GM19324 (cell line): ENCODE data around the gene PHACTR3.

Experiments
- ATAC-seq: cut with Tn5 transposase; IDR thresholded peaks from one replicate; pipeline ENCODE4 v1.9.1; 2021; ENCODE audit warnings: mild to moderate bottlenecking, moderate library complexity; ENCODE audit not compliant: unreplicated experiment, low FRiP score

Gene PHACTR3

DNA sequence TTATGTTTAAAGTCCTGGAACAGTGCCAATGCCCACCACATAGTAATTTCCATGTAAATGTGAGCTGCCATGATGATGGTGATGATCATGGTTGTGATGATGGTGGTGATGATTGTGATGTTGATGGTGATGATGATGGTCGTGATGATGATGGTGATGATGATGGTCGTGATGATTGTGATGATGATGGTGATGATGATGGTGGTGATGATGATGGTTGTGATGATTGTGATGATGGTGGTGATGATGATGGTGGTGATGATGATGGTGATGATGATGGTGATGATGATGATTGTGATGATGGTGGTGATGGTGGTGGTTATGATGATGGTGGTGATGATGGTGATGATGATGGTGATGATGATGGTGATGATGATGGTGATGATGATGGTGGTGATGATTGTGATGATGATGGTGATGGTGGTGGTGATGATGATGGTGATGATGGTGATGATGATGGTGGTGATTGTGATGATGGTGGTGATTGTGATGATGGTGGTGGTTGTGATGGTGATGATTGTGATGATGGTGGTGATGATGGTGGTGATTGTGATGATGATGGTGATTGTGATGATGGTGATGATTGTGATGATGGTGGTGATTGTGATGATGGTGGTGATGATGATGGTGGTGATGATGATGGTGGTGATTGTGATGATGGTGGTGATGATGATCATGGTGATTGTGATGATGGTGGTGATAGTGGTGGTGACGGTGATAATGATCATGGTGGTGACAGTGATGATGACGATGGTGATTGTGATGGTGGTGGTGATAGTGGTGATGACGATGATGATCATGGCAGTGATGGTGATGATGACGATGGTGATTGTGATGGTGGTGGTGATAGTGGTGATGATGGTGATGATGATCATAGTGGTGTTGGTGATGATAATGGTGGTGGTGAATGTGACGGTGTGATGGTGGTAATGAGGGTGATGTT is 82.3 kb downstream of the PHACTR3 start:
- ATAC-seq: no peak

DNA sequence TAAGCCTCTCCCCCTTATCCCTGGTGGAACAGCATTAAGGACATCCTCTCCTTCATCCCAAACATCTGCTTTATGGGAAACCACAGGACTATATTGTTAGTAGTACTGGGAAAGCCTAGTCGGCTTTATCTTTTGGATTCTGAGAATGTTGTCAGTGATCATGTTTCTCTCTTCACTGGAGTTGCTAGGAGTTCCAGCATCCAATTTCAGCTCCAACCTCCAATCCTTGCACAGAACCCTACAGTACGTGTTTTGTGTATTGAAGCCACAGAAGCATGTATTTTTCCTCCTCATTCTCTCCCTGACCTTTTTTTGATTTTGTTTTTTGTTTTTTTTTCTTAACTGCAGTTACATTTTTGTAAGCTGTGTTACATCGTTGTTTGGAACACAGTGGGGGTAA is 84.0 kb downstream of the PHACTR3 start:
- ATAC-seq: no peak

DNA sequence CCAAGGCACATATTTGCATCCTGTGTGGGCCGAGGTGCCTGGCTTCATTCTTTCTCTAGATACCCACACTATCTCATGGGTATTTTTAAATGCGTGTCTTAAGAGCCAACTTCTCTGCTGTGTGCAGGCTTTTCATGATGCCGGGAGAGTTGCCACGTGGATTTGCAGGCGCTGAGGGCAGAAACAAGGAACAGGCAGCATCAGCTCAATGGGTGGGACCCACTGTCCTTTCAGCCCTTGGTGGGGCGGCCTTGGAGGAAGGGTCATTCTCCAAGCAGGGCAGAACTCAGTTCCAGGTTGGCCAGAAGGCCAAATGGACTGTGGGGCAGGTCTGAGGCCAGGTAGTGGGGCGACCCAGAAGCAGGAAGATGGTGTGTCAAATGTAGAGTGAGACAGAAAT is 84.7 kb downstream of the PHACTR3 start:
- ATAC-seq: no peak

DNA sequence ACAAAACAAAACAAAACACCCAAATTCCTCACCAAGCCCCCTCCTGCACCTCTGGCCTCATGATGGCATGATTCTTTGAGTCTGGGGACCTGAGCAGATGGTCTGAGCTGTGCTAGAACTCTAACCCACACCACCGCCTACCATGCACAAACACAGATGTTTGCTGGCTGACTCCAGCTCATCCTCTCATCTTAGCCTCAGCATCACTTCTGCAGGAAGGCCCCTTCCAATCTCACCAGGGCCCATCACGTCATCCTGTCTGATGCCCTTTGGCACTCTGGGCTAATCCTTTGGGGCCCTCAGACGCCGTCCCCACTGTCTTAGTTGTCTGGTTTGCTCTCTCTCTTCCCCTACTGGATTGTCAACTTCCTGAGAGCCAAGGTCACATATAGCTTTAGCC is 85.8 kb downstream of the PHACTR3 start:
- ATAC-seq: no peak

DNA sequence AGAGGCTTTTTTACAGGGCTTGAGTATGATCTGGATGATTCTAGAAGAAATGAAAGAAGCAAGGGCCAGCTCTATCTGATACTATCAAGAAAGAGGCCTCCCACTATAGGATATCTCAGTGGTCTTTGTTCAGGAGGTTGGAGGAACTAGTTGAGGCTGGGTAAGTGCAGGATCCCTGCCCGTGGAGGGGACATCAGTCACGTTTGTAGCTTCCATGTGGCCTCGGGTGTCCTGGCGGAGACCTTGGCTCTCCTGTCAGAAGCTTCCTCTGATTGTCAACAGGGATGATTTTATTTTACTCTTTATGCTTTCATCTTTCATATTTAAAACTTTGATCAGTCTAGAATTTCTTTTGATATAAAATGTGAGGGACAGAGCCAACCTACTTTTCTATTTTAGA is 86.6 kb downstream of the PHACTR3 start:
- ATAC-seq: no peak

DNA sequence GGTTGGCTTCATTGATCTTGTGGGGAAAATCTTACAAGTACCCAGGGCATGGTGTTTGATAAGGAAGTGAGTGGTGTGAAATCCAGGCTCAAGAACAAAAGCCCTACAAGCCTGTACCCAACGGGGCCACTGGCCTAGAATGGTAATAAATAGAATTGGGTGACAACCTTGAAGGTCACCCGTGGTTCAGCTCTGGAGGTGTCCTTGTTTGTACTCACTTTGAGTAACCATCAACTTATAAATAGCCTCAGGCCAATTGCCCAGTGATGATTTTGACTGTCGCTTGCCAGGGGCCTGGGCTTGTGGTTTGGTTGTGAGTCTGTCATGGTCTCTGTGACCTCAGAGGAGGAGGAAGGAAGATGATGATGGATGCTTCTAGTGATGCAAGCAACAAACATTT is 87.8 kb downstream of the PHACTR3 start:
- no peak for ATAC-seq

DNA sequence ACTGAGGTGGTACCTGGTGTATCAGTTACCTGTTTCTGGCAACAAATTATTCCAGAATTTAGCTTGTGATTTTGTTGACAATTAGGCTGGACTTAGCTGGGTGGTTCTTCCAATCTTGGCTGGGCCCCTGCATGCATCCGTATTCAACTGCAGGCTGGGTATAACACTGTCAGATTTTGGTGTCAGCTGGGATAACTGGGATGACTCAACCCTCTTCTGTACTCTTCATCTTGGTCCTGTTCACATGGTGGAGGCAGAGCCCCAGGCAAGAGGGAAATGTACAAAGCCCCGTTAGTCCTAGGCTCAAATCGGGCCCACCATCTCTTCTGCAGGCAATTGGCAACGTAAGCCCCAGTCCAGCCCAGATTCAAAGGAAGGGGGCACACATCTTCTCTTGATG is 89.2 kb downstream of the PHACTR3 start:
- no peak for ATAC-seq

DNA sequence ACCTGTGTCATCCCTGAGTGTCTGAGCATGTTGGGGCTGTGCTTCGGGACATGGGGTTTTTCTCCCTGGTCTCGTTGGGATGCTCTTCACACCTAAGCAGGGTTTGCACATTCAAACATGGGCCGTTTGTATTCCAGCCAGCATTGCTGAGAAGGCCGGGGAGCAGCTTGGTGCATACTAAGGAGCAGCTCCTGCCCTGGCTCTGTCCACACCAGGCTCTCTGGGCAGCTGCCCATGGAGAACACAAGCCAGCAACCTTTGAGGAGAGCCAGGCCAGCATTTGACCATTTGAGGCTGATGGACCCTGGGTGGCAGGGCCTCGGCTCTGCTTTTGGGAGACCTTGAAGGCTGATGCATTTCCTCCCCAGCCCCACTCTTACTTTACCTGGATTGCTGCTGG is 92.1 kb downstream of the PHACTR3 start:
- no peak for ATAC-seq

DNA sequence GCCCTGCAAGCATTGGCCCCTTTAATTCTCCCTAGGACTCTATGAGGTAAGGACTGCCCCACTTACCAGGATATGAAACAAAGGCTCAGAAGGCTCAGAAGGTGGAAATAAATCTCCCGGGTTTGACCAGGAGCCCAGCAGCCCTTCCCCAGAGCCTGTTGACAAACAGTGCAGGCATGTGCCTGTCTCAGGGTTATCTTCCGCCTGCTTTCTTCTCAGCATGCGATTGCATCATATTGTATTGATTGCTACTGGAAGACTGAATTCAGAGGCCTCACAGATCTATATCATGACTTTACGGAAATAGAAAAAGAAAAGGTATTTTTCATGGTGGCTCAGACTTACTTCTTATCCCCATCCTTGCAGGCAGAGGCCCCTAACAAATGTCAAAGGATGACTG is 92.7 kb downstream of the PHACTR3 start:
- ATAC-seq: no peak

DNA sequence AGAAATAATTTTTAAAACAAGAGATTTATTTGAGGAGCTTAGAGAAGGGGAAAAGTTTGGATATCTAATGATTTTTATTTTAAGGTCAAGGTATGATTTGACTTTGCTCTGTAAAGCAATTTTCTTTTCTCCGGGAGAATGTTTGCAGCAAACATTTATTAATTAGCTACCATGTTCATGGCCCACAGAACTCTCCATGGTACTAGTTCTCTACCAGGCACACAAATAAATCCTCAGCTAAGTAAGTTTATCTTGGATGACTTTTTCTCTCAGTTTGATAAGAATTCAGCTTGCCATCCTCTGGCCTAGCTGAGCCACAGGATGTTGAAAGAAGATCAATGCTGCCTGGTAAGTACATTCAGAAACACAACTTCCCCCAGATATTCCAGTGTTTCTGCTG is 94.3 kb downstream of the PHACTR3 start:
- no peak for ATAC-seq

DNA sequence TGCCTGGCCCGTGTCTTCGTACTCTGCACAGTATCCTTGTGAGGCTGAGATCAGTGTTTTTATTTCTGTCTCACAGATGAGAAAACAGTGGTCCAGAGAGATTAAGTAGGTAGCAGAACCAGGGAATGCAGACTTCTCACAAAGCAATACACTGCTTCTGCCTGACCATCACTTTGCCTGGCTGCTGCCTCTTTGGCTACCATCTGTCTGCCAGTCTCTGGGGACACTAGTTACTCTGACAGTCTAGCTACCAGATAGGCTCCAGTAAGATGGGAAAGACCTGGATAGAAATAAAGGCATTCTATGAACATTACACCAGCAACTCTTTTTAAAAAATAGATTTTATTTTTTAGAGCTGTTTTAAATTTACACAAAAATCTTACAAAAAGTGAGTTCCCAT is 96.9 kb downstream of the PHACTR3 start:
- no peak for ATAC-seq

DNA sequence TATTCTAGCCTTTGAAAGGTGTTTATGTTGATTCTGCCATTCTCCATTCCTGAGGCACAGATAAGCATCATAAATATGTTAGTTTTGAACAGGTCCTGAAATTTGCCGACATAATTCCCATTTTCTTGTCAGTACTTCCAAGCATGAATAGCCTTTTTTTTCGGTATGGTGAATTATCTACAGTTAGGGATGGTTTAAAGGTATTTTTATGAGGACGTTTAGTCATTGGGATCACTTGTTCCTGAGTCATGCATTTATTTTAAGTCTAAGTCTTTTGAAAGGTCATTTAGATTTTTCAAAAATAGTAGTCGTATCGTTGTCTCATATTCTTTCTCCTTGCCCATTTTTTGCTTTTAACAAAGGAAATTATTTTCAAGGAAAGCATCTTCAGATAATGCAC is 98.7 kb downstream of the PHACTR3 start:
- ATAC-seq: no peak

DNA sequence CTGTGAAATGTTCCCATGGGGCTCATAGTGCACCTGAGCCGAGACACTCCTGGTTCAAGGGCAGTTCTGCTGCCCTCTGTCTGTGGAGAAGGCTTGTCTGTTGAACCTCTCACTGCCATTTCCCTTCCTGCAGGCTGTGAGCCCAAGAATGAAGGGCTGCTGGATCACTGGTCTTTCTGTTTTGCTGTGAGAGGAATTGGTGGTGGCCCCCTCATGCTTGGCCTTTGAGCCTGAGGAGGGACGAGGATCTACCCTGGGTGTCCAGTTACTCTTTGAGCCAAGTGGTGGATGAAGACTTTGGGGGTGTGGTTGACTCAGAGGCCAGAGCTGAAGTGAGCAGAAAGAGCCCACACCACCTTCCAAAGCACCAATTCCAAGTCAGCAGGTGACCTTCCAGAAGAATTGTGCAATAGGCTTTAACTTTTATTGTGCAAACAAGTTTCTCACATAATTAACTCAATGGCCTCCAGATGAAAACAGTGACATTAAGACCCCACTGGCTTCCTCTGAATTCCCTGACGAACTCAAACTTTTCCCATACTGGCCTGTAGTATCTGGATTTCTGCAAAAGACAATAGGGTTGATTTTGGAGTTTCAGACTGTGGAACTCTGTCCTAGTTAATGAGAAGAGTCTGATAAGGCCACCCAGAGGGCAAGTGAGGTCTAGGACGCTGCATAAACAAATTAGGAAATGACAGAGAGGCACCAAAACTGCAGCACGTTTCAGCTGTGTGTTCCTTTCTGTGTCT is 101.5 kb downstream of the PHACTR3 start:
- ATAC-seq: no peak

DNA sequence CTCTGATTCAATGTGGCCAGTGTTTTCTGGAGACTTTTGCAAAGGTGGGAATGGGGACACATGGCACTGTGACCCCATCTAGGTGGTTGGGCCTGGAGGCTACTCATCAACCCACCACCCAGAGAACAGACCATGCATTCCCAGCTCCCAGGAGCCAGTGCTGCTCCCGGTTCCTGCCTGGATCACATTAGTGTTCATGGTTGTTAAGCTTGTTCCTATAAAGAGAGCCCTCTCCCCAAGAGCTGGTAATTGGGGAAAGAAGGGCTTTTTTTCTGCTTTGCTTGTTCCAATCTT is 102.0 kb downstream of the PHACTR3 start:
- ATAC-seq: no peak

DNA sequence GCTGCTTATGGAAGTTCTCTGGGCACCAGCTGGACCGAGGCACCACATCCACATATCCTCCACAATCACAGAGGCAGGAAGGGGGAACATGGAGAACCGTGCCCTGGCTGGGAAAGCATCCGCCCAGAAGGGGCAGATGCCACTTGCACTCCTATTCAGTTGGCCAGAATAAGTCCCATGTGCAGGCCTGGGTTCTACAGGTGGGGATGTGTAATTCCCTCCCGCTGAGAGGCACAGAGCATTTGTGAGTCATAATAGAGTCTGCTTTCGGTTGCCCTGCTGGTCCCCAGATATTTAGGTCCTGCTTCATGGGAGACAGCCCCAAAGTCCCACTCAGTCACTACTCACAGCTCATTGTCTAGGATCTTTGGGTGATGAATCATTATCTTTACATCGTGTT is 104.0 kb downstream of the PHACTR3 start:
- ATAC-seq: no peak

DNA sequence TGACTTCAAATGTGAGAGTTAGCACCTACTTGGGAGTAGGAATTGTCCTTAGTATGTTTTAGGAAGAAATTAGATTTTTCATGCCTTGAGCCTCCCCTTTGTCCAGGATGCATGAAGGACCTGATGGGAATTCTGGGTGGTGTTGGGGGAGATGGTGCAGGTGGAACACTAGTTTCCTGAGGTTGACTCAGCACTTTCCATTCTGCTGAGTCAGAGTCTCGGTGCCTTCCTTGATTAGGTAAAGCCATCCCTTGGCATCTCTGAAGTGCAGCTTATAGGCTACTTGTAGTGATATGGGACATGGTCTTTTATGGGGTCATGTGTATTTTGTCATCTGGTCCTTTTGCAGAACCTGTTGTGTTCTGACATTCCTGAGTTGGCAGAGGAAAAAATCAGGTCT is 105.3 kb downstream of the PHACTR3 start:
- no peak for ATAC-seq

DNA sequence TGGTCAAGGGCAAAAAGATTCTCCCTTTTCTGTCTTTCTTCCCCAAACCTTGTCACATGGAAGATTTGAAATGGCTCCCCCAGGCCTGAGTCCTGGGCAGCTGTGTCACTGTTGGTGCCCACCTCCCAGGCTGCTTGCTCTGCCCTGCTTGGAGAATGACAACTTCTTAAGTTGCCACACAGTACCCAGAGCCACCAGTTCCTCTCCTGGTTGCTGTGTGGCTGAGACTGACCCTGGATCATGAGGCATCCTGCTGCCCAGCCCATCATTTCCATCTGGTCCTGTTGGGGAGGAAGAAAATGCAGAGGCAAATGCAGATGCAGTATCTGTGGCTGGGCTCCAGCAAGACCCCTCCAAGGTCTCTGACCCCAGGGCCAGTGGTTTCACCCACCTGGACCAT is 113.7 kb downstream of the PHACTR3 start:
- ATAC-seq: no peak

DNA sequence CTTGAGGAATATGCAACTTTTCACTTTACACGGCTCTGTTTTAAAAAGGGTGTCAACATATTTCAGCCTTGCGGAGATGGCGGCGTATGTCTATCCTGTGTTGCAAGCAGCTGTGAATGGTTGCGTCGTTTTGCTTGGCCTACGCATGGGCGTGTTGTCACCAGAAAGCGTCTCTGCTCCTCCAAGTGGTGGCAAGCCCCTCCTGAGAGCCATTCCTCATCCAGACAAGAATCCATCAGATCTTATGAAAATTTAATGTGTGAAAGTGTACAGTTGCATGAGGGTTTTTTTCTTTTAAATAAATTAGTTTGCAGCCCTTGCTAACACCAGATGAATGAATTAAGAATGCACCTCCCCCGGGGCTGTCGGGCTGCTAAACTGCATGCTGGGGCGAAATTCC is 114.4 kb downstream of the PHACTR3 start:
- no peak for ATAC-seq

DNA sequence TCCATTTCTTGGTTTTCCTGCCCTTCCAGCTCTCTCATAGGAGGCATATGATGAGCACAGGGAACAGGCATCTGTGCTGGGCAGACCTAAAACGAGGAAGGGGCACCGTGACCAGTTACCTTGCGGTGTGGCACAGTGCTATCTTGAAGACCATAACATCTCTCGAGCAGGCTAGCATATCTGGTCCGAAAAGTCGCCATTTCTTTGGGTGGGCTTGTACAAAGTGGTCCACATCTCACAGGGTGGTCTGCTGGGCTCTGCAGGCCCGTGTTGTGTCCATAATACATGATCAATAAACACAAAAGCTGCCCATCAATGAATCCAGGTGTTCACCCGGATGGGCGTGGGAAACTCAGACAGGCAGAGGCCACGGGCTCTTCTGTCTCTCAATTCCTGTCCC is 115.7 kb downstream of the PHACTR3 start:
- ATAC-seq: no peak

DNA sequence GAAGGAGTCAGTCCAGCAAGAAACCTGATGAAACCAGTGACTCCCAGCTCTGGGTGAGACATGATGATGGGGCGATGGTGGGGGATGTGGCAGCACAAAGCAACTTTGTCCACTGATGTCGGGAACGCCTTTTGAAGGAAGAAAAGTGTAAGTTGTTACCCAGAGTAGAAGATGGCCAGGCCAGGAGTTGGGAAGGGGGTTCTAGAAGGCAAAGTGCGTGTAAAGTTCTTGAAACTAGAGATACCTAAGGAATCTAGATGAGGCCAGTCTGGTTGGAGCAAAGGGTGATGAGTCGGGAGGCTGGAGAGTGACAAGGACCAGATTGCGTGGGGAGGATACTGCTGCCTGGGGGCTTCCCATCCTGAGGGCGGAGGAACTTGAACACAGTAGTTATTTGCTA is 117.0 kb downstream of the PHACTR3 start:
- no peak for ATAC-seq

DNA sequence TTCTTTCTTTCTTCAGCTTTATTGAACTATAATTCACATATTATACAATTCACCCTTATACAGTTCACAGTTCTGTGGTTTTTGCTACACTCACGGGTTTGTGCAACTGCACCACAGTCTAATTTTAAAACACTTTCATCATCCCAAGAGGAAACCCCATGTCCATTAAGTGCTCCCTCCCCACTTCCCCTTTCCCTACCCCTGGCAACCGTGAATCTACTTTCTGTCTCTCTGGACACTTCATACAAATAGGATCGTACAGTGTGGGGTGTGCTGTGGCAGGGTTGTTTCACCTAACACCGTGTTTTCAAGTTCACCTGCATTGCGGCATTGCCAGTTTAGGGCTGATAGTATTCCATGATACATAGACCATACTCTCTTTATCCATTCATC is 118.8 kb downstream of the PHACTR3 start:
- ATAC-seq: no peak
